Measurements from ENCODE around the gene SPINK4. TPM values are rescaled to one million over a fixed set of nuclear protein-coding genes. Genes with fewer than 3 reads are reported as not detected.

SPINK4 gene
- total RNA-seq, 4 donors from 2014 or later: not detected

GRCh38 chr9:33241298-33241697 lies 1.3 kb downstream of the SPINK4 start:
- no peak for TF ChIP-seq CTCF (IDR thresholded peaks at IDR 0.05; ENCODE audit: low read depth)

- TF ChIP-seq CTCF (IDR thresholded peaks at IDR 0.05; ENCODE audit: low read depth): no peak
Measured at GRCh38 chr9:33242609-33243134, 2.7 kb downstream of the SPINK4 start.

- no peak for TF ChIP-seq CTCF (IDR thresholded peaks at IDR 0.05; ENCODE audit: low read depth)
Measured at GRCh38 chr9:33244137-33244784, 4.3 kb downstream of the SPINK4 start.

GRCh38 chr9:33245341-33245740 lies 5.4 kb downstream of the SPINK4 start:
- no peak for TF ChIP-seq CTCF (IDR thresholded peaks at IDR 0.05; ENCODE audit: low read depth)

- no peak for TF ChIP-seq CTCF (IDR thresholded peaks at IDR 0.05; ENCODE audit: low read depth)
Measured at GRCh38 chr9:33246269-33246860, 6.4 kb downstream of the SPINK4 start.

- TF ChIP-seq CTCF (IDR thresholded peaks at IDR 0.05; ENCODE audit: low read depth): no peak
Measured at GRCh38 chr9:33248606-33249005, 8.6 kb downstream of the SPINK4 start.

GRCh38 chr9:33249087-33249658 lies 9.2 kb downstream of the SPINK4 start:
- TF ChIP-seq CTCF (IDR thresholded peaks at IDR 0.05; ENCODE audit: low read depth): no peak

All from subcutaneous adipose tissue (tissue), 4 donors.